Activated CD4-positive, alpha-beta T cell treated with anti-CD3 and anti-CD28 coated beads, Interleukin-2, Interleukin-4, amounts not matched to agents 100 ng/mL and 50 ng/mL, durations not matched to agents 16 hours and 8 hours (primary cell): ENCODE measurements around the gene PDE8B.

Source experiments
- DNase-seq: peaks from one replicate; pipeline ENCODE4 v3.0.0-alpha.2; 2020; ENCODE audit warnings: low spot score

PDE8B gene

DNA sequence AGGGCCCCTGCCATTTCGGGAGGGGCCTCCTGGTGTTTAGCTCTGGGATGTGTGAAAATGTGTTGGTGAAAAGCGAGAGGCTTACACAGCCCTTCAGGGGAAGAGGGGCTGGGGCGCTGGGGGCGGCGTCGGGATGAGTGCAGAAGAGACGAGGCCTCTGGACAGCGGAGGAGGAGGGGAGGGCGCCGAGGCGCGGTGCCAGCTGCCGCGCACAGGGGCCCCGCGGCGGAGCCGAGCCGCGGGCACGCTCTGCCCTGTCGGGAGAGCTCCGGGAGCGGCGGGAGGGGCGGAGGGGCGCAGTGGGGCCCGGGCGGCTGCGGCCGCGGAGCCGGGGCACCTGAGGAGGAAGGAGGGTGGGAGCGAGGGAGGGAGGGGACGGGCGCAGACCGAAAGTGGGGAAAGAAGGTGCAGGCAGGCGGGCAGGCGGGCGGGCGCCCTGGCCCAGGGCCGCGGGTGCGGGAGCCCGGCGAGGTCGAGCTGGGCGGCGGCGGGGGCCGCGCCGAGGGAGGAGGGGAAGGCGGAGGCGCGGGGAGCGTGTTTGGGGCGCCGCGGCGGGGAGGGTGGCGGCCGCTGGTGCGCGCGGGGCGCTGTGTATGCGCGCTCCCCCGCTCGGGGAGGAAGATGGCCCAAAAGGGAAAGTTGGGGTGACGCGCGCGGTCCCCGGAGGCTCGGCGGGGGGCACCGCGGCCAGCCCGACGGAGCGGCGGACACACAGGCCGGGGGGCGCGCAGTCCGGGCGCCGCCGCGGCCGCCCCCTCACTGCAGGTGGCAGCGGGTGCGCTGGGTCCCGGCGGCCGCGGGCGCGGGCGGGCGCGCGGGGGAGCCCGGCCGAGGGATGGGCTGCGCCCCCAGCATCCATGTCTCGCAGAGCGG, at the start of gene PDE8B:
PDE8B (plus strand) TSS at position 590 of the 873 bp plus-strand sequence; CDS start at position 836, 246 bp downstream.
- DNase-seq = no peak

DNA sequence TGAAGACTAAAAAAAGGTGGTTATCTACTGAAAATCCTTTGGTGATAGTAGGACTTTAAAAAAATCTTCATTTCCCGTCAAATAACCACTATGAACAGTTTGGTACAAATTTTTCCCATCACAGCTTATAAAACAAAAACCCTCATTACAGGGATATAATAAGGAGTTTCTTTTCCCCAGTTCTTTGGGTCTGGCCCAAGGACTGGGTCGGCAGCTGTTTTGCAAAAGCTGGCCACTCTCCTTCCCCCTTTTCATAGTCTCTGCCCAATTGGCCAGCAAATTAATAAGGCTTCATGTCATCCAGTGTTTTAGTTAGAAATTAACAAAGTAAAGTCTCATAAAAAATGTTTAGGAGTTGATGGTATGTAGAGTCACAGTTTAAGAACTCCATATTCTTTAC, 47.0 kb upstream of the PDE8B start:
- DNase-seq = no peak

GRCh38 chr5:77167063-77167462, 43.4 kb upstream of the PDE8B start:
- no peak for DNase-seq

DNA sequence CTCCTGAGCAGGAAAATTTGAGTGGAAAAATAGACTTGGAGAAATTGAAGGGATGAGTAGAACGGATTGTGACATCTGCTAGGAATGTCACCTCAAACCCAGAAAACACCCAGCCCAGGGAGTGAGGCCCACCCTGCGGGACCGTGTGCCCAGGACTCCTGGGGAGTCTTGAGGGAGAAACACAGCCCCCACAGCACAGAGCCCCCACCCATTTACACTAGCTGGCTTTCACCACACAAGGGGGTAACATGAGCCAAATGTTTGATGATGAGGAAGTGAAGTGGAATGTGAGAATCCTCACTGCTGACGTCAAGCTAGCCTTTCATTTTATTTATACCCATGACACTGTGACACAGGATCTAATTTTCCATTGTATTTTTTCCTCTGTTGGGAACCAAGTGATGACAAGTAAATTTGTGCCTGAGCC, 42.8 kb upstream of the PDE8B start:
- no peak for DNase-seq

- no peak for DNase-seq
Observed at GRCh38 chr5:77168161-77168878, 42.2 kb upstream of the PDE8B start.

DNA sequence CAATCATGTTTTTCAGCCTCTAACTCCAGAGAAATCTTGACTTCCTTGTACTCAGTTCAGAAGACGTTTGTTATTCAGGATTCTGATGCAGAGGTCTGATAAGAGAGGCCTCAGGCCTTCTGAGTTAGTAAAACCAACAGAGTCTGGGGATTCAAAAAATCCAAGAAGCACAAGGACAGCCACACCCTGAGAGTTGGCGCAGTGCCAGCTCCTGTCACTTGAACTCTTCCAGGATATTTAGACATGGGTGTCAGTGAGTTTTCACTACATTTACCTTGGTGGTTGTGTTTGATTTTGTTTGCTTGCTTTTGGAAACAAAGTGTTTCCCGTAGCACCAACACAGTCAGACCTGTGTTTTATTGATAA, 41.6 kb upstream of the PDE8B start:
- no peak for DNase-seq

GRCh38 chr5:77170196-77170890, 40.1 kb upstream of the PDE8B start:
- no peak for DNase-seq

DNA sequence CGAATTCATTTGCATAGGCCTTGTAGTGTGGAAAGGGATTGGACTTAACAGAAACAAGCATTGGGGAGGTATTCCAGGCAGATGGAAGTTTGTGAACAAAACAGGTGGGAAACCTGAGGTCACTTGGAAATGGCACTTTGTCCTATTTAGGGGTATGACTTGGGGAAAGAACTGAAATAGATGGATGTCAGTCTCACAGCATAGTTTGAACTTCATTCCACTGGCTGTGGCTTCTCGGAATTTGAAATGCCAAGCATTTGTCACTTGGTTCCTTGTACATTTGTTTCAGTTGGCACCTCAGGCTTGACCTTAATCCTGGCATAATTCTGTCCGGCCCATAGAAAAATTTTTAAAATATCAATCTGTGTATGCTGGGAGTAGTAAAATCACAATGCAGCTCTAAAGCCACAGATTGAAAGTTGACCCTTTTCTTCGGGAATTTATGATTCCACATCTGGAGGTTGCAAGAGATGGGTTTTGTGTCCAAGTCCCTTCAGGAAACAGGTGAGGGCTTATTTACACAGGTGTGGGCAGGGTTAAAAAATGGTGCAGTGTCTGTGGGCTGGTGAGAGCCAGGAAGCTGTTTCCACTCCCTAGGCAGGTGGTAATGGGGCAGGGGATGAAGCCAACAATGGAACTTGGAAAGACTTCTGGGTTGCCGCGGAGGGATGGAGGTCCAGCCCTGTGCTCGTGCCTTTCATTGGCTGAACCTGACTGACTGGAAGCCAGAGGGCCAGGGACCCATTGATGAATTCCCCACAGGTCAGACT, 39.2 kb upstream of the PDE8B start:
- DNase-seq = no peak

DNA sequence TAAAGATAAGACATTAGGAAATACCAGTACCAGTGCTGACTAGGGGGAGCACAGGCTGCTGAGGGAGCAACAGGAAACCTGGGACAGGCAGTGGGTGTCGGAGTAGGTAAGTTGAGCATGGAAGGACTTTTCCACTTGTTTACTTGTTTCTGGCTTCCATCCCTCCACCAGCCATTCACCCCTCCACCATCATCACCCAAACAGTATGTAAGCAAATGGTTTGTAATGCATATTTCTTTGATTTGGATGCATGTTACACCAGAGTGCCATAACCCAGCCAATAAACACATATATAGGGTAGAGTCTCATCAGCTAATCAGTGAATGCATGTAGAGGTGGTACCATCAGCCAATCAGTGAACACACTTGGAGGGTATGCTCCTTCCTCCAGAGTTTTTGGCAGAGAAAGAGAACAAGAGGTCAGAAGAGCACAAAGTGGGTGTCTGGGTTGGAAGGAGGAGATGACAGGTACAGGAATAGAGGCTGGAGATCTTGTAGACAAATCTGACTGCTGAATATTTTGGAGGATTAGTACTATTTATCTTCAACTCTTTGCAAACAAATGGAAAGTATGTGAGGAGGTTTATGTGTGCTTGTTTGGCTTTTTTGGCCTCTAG, 37.7 kb upstream of the PDE8B start:
- no peak for DNase-seq

DNA sequence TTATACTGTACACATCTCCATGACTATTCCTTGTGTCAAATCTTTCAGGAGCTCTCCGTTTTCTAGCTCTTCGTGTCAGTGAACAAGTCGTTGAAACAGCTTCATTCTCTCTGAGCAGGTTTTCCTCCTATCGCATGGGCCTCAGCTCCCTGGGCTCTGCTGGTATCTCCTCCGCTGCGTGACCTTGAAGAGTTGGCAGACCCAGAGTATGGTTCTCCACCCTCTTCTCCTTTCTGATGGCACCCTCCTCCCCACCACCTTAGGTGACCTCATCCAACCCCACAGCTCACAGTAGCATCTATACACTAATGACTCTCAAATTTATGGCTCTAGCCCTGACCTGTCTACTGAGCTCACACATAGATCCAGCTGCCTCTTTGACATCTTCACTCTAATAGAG, 36.0 kb upstream of the PDE8B start:
- DNase-seq = no peak

GRCh38 chr5:77175231-77175630, 35.2 kb upstream of the PDE8B start:
- no peak for DNase-seq

GRCh38 chr5:77176429-77176828, 34.1 kb upstream of the PDE8B start:
- DNase-seq = no peak

DNA sequence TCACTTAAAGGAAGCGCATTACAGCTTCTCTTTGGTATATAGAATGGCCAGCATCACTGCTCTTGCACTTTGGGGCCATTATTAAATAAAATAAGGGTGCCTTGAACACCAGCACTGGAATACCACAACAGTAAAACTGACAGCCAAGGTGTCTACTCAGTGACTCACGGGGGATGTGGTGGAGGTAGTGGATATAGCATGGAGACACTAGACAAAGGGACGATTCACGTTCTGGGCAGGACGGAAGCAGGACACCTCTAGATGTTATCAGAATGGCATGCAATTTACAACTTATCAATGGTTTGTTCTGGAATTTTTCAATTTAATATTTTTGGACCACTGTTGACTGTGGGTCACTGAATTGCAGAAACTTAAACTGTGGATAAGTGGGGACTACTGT, 32.9 kb upstream of the PDE8B start:
- no peak for DNase-seq

- DNase-seq = no peak
Observed at GRCh38 chr5:77180167-77181081, 30.1 kb upstream of the PDE8B start.

- no peak for DNase-seq
Observed at GRCh38 chr5:77181173-77181572, 29.3 kb upstream of the PDE8B start.

DNA sequence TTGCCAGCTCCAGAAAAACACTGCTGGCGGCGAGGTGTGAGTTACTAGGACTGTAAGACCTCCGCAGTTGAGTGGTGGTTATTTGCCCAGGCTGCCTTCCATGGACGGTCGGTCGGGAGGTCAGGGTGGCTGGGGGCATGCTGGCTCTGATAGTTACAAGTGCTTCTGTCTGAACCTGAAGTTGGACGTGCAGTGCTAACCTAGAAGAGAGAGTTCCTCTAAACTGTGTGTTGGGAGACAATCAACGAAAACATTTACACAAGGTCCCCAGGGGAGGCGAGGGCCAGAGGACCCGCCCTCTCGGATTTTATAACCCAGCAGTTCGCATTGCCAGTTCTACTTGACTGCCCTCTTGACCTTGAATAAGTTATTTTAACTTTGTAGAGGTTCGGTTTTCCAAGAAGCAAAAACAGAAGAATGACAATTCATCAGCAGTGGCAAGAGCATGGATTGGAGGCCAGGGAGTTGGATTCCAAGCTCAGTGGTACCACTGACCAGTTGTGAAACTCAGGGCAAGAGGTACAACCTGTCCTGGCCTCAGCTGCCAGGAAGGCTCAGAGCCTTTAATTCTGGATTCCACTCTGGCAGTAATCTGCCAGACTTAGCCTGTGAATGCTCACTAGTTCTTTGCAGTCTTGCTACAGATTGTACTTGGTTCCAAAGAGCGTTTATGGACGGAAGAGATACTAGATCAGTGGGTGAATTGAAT, 28.7 kb upstream of the PDE8B start:
- no peak for DNase-seq

GRCh38 chr5:77182367-77182766, 28.1 kb upstream of the PDE8B start:
- no peak for DNase-seq

- no peak for DNase-seq
Observed at GRCh38 chr5:77186652-77187370, 23.7 kb upstream of the PDE8B start.

- DNase-seq = no peak
Observed at GRCh38 chr5:77189421-77189820, 21.1 kb upstream of the PDE8B start.
